GM19372 (cell line): ENCODE data around the gene NINJ1.
"Not testable (repeated sequence)": the region's sequence is repeated elsewhere in the genome, so short reads cannot be mapped to it uniquely, and the experiment has no call there.

Experiments used
- ATAC-seq: cut with Tn5 transposase; IDR thresholded peaks from one replicate; pipeline ENCODE4 v1.9.1; 2021; ENCODE audit warnings: mild to moderate bottlenecking, low read depth, moderate library complexity; ENCODE audit not compliant: unreplicated experiment

NINJ1 gene

GRCh38 chr9:93120846-93121315, 13.2 kb downstream of the NINJ1 start:
- no peak for ATAC-seq

DNA sequence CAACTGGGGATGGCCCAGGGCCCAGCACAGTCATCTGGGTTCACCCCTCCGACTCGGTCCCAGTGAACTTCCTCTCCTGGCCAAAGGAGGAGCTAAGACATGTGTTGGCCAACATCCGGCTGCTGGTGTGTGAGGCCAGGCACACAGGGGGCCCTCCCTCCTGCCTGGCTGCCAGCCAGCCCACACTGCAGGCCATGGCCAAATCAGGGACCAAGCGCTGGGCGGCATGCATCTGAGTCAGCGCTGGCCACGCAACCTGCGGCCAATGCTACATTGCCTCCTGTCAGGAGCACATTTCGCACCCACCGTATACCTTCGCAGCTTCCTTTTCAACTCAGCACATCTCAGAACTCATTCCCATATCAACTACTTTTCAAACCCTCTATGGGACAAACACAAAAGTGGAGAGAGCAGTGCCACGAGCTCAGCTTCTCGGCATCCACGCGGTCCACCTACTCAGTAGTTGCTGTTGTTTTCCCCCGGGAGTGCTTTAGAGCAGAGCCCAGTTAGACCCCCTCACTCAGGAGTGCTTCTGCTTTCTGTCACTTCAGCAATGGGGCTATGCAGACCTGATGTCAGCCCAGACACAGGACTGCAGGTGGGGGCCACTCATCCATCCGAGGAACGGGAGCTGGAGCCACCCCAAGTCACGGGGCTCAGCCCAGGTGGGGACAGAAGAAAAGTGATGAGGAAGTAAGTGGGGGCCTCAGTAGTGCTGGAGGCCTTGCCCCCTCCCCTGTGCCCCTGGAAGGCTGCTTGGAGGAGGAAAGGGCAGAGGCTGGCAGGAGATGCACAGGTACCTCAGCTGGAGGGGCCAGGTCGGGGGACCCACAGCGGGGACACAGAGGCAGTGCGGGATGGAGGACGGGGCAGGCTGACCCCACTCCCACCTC, 13.9 kb downstream of the NINJ1 start:
- peak; percentile 93 for ATAC-seq

- ATAC-seq, result no peak
Measured at GRCh38 chr9:93119703-93119952, 14.4 kb downstream of the NINJ1 start.

DNA sequence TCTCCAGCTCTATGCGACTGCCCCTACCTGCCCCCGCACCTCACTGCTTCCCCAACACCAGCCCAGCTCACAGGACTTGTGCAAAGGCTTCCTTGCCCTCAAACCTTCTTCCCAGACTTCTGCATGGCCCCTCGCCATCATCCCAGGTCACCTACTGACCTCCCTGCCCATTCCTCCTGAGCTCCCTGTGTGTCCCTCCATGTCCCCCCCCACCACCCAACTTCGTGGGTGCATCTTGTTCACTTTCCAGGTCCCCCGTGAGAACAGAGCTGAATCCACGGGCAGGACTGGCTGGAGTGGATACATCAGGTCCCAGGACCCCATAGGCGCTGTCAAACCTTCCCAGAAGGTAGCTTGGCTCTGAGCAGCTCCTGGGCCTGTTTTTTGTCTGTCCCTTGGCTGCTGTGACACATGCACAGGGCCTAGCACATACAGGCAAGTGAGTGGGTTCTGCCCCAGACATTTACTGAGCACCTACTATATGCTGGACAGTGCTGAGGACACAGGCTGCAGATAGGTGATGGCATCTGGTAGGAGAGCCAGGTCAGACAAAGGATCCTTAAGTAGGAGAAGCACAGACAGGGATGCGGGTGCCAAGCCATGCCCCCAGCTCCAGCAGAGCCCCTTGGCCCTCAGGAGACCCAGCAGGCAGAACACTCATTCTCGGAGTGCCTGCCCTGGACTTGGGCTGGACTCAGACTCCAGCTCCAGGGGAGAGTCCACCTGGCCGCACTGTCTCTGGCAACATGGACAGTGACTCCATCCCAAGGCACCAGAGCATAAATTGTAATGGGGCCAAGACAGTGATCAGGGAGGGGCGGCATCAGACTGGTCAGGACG, 15.0 kb downstream of the NINJ1 start:
- ATAC-seq, result no peak

DNA sequence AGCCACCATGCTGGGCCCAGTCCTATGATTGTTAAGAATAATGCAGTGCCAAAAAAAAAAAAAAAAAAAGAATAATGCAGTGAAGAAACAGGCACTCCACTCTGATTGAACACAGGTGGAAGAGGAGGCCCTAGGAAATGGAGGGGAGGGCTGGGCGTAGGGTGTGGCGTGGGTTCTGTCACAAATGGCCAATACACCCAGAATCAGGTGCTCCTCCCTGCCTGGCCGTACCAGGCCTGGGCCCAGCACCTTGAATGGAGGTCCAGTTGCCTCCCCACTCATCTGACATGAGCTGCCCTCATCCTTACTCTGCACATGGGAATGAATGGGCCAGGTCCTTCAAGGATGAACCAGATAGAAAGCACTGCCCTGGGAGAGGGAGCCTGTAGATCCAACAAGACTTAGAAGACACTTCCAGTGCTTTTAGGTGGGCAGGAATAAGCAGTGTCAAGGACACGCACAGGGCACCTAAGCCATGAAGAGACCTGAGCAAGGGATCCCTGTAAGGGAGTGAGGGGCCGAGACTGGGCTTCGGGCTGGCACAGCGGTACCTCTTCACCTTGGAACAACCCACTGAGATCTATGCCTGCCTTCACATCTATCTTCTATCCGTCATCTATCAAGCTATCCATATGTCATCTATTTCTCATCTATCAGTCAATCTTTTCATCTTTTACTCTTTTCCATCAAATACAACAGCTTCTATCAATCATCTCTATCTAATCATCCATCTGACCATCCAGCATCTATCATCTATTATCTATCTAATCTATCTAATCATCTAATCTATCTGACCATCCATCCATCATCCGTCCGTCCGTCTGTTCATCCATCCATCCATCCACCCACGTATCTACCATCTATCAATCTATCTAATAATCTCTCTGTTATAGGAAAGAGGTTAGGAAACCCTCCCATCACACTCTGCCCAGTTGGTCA, 15.9 kb downstream of the NINJ1 start:
- ATAC-seq, result no peak

DNA sequence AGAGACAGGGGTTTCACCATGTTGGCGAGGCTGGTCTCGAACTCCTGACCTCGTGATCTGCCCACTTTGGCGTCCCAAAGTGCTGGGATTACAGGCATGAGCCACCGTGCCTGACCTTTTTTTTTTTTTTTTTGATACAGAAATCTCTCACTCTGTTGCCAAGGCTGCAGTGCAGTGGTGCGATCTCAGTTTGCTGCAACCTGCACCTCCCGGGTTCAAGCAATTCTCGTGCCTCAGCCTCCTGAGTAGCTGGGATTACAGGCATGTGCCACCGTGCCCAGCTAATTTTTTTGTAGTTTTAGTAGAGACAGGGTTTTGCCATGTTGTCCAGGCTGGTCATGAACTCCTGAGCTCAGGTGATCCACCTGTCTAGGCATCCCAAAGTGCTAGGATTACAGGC, 16.5 kb downstream of the NINJ1 start:
- not testable (repeated sequence) for ATAC-seq

DNA sequence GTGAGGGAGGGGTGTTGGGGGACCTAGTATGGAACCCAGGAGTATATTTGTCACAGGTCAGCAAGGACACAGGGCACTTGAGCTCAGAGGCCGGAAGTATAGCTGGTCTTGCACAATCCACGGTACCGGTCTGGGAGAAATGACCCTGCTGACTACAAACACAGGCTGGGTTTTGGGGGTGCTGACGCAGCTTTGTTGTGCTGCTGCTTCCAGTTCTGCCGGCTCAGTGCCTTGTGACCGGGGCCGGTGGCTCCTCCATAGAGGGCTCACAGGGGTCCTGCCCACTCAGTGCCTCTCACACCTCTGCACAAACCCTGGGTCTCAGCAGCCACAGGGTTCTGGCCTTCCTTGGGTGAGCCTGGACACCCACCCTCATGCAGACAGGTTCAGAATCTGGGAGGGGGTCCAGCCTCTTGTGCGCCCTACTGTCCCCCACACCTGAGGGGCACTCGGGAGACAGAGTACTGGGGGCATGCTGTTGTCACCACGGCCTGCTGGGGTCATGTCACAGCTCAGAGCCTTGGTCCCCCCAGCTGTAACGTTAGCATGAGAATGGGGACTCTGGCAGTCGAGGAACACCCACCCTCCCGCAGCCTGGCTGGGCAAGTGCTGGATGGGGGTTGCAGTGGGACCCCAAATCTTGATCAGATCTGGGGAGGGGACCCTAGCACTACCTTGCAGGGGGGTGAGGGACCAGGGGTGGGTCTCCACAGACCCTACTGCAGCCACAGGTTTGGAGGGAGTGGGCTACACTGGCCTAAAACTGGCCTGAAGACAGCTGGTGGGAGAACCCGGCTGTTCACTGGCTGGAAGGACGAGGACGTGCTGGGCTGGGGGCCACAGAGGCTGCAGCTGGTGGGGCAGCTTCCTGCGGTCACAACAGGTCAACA, 17.7 kb downstream of the NINJ1 start:
- no peak for ATAC-seq

DNA sequence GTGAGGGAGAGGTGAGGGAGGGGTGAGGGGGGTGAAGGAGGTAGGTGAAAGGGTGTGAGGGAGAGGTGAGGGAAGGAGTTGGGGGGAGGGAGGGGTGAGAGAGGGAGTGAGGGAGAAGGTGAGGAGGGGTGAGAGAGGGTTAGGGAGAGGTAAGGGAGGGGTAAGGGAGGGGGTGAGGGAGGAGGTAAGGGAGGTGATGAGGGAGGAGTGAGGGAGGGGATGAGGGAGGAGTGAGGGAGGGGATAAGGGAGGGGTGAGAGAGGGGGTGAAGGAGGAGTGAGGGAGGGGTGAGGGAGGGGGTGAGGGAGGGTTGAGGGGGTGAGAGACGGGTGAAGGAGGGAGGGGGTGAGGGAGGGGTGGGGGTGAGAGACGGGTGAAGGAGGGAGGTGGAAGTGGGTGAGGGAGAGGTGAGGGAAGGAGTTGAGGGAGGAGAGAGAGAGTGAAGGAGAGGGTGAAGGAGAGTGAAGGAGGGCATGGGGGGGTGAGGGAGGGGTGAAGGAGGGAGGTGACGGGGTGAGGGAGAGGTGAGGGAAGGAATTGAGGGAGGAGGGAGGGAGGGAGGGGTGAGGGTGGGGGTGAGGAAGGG, 18.5 kb downstream of the NINJ1 start:
- ATAC-seq, result no peak

DNA sequence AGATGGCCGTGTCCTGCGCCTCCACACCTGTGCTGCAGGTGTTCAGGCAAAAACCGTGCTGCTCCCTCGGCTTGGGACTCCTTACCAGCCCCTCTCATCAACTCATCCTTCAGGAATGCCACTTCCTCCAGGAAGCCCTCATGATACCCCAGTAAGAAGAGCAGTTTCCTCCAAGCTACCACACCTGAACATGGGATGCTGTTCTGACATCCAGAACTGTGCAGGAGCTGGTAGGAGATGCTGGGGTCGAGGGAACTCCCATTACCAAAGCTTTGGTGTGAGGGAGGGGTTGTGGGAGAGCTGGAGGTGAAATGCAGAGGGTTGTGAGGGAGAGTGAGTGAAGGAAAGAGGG, 19.1 kb downstream of the NINJ1 start:
- ATAC-seq, result no peak

GRCh38 chr9:93114169-93114983, 19.7 kb downstream of the NINJ1 start:
- no peak for ATAC-seq

DNA sequence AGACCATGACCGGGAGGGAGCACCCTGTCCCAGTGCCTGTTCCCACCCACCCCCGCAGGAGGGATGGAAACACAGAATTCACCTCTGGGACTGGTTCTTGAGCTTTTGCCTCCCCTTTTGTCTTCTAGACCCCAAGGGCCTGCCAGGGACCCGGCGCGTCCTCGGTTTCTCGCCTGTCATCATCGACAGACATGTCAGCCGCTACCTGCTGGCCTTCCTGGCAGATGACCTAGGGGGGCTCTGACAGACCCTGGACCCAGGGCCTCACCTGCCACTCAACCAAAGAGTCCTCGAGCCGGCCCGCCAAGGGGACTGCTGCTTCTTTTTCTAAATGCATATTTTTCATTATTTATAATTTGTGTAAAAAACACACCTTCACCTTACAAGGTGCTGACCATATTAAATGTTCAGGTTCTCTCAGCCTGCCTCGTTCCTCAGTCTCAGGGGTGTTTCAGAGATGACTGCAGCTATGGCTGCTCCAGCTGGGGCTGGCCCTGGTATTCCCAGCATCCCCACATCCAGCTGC, 21.1 kb downstream of the NINJ1 start:
- ATAC-seq, result no peak

DNA sequence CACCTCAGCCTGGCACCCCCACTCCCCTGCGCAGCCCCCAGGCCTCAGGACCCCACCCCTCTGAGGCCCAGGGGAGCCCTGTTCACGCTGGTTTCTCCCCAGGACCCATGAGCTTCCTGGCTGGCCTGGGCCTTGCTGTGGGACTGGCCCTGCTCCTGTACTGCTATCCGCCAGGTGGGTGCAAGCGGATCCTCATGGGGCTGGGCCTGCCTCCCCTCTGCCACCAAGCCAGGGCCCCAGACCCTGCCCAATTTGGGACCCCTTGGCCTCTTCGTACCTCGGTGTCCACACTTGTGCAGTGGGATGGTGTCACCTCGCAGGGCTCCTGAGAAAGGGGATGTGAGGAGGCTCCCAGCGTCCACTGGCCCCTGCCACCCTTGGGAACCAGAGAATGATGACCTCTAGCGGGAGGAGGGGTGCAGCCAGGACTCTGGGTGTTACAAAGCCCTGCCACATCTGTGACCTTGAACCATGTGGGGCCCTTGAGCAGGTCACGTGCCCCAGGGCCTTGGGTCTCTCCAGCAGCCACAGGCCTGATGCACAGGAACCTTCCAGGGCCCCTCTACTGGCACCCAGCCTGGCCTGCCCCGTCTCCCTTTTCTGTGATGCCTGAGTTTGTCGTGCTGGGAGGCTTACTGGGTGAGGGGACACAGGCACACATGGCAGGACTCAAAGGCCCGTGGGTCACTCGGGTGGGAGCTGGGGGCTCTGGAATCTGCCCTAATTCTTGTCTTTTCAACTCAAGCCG, 21.8 kb downstream of the NINJ1 start:
- no peak for ATAC-seq

DNA sequence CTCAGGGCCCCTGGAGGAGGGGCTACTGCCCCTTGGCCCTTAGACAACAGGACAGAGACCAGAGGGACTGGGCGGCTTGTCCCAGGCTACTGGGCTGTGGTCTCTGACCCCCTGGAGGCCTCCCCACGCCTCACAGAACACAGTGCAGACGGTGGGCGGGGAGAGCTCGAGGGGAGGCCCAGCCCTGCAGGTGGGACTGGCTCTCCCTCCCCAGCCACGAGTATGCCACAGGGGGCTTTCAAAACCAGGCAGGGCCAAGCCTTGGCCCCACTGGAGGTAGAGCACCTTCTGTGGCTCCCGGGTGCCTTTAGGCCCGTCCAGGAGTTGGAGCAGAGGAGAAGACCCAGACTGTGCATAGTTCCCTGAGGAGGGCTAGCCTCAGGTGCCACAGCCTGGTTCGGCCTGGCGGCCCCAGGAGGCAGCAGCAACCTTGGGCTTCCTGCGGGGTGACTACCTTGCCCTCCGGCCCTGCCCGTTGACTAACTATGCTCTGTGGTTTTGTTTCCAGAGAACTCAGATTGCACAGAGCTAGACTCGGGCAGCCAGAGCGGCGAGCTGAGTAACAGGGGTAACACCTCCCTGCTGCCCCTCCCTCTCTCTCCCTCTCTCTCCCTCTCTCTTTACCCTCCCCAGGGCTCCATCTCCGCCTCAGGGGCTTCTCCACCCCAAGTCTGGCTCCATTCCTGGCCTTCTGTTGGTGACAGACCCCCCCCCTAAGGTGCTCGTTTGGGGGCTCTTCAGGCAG, 22.5 kb downstream of the NINJ1 start:
- ATAC-seq, result no peak

- no peak for ATAC-seq
Measured at GRCh38 chr9:93111001-93111370, 23.1 kb downstream of the NINJ1 start.

GRCh38 chr9:93110311-93110855, 23.7 kb downstream of the NINJ1 start:
- no peak for ATAC-seq

DNA sequence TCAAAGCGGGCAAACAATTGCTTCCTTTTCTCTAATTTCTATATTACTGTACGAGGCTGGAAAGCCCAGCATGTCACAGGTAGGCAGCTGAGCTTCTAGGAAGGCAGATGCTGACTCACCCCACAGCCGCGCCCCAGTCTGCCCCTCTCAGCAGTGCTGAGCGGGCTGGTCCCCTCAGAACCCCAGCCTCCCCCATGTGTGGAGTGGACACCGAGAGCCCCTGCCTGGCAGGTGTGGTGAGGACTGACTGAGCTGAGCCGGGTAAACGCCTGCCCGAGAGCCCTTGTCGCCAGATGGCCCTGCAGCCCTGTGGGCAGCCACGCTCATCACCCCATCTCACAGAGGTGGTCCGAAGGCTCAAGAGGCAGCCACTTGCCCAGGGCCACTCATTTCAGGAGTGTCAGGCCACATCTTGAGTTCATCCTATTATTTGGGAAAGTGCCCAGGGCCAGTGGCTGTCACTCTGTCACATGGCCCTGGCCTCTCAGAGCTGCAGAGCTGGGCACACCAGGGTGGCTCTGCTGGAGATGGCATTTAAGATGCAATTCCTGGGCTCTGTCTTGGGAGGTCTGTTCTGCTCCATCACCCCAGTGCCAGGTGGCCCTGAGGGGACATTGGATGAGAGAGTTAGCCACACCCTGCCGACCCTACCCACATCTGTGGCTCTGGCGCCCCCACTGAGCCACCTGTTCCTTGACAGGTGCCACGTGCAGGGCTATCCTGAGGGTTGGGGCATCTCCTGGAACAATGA, 25.6 kb downstream of the NINJ1 start:
- ATAC-seq, result no peak
